Erythroblast (primary cell): Measurements from ENCODE around the gene LYST.

ENCODE experiments used
- GATA1 ChIP-seq: IDR thresholded peaks from 2 replicates; pipeline ENCODE4 v1.6.1; 2011; ENCODE audit warnings: low read depth, mild to moderate bottlenecking, control low read depth, low read length, moderate library complexity
- POLR2A ChIP-seq: IDR thresholded peaks from 2 replicates; pipeline ENCODE4 v1.6.1; 2011; ENCODE audit warnings: mild to moderate bottlenecking, low read length

DNA sequence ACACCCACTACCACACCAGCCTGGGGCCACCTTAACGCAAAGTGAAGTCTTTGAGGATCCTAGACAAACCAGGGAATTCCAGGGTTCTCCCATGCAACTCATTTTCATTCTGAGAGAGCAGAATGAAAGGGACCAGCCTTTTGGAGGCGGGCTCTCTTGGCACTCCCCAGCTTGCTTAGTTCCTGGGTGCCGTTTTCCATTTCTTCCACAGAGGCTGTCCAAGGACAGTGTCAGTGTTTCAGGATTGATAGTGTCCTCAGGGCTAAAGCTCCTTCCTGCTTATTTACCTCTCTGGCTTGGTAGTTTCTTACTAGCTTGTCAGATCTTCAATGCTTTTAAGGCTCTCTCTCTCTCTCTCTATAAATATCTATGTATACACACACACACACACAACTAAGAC, 187.1 kb downstream of the LYST start:
- TF ChIP-seq POLR2A (no peak), GATA1 (no peak)
